ENCODE data around the gene STUM.
A peak's percentile ranks its signal among the peaks of the same experiment; 100 is the strongest.

The STUM gene

DNA sequence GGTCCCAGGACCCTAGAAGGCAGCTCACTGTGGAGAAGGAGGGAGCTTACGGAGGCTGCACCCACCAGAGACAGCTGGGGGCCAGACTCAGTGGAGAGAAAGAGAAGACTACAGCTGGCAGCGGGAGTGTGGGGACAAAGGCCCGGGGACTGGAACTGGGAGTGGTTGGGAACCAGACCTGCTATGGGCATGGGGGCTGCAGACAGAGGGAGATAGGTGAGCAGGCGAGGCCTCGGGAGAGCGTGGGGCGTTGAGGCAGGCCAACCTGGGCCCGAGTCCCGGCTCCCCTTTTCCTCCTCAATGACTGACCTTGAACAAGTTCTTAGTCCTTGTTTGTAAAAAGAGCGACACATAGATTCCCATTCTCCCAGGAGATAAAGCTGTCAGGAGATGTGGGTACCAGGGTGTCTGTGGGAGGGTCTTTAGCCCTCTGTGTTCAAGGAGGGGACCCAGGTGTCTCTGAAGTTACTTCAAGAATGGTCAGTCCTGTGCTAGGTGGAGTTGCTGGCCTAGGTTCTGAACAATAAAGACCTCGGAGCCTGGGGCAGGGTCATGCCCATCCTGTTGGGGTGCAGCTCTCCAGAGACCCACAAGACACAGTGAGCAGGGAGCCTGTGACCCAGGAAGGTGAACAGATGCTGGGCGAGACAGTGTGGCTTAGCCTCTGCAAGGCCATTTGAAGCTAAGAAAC lies 102.6 kb downstream of the STUM start:
- DNase-seq (ENCODE audit: low read depth) = no peak
- H3K4me3 ChIP-seq (replicated peaks; ENCODE audit: low read depth, low read length) = no peak overlapping the region
- TF ChIP-seq, protein P1, sequence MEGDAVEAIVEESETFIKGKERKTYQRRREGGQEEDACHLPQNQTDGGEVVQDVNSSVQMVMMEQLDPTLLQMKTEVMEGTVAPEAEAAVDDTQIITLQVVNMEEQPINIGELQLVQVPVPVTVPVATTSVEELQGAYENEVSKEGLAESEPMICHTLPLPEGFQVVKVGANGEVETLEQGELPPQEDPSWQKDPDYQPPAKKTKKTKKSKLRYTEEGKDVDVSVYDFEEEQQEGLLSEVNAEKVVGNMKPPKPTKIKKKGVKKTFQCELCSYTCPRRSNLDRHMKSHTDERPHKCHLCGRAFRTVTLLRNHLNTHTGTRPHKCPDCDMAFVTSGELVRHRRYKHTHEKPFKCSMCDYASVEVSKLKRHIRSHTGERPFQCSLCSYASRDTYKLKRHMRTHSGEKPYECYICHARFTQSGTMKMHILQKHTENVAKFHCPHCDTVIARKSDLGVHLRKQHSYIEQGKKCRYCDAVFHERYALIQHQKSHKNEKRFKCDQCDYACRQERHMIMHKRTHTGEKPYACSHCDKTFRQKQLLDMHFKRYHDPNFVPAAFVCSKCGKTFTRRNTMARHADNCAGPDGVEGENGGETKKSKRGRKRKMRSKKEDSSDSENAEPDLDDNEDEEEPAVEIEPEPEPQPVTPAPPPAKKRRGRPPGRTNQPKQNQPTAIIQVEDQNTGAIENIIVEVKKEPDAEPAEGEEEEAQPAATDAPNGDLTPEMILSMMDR (IDR thresholded peaks at IDR 0.05; ENCODE audit: low read length, missing control alignments) = no peak

DNA sequence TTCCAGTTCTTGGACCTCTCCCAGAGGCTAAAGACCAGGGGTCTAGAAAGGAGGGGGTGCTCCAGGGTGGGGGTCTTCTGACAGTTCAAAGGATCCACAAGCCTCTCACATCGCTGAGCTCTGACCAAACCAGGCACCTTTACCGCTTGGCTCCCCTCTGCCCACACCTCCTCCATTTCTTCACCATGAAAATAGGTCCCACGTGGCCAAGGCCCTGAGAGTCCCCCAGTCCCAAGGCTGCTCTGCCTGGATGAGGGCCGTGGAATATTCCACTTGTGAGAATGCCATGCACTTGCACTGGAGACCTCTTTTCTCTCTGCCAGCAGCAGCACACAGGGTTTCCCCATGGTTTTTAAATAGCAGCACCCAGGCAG lies 103.2 kb downstream of the STUM start:
- TF ChIP-seq, protein P1 (IDR thresholded peaks at IDR 0.05; ENCODE audit: low read length, missing control alignments) = no peak
- no peak for DNase-seq (ENCODE audit: low read depth)
- H3K4me3 ChIP-seq (replicated peaks; ENCODE audit: low read depth, low read length) = no peak overlapping the region

DNA sequence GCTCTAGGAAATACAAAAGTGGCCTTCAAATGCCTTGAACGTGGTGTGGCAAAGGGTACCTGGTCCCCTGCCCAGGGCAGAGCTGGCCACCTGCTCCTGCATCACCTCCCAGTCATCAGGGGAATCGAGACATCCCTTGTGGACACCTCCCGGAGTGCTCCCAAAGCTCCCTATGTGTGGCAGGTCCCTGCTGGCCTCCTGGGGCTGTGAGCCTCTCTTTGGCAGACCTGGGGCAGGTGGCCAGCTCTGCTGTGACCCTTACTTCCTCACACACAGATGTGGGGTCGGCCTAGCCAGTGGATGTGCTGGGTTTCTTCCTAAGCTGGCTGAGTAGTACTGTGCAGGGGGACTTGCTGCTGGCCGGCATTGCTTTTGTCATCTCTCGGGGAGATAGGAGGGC lies 104.0 kb downstream of the STUM start:
- no peak overlapping the region for H3K4me3 ChIP-seq (replicated peaks; ENCODE audit: low read depth, low read length)
- TF ChIP-seq, protein P1 (IDR thresholded peaks at IDR 0.05; ENCODE audit: low read length, missing control alignments) = no peak
- no peak for DNase-seq (ENCODE audit: low read depth)

DNA sequence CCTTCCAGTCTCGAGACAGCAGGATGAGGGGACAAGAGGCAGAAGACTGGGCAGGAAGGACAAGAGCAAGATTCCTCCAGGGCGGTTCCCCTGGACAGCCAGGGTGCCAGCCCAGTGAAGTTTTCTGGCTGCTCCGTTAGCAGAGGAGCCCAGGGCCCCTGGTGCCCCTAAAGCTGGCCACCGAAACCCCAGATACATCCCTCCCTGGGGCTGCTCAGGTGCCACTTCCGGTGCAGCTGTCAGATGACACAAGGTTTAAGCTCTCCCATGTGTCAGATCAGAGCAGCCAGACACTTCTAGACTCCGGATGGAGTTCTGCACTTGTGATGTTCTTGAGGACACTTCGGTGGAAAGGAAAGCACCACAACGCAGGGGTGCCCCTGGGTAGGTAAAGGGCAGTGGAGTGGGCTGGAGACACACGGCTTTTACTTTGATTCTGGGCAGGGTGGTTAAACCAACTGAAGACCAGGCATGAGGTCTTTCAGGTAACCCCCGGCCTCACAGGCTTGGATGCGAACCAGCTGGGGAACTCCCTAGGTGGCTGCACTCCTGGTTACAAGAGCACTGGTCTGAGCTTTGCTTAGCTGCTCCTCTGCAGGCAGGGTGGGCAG lies 104.9 kb downstream of the STUM start:
- no peak for DNase-seq (ENCODE audit: low read depth)
- no peak overlapping the region for H3K4me3 ChIP-seq (replicated peaks; ENCODE audit: low read depth, low read length)
- TF ChIP-seq, protein P1 (IDR thresholded peaks at IDR 0.05; ENCODE audit: low read length, missing control alignments) = no peak

DNA sequence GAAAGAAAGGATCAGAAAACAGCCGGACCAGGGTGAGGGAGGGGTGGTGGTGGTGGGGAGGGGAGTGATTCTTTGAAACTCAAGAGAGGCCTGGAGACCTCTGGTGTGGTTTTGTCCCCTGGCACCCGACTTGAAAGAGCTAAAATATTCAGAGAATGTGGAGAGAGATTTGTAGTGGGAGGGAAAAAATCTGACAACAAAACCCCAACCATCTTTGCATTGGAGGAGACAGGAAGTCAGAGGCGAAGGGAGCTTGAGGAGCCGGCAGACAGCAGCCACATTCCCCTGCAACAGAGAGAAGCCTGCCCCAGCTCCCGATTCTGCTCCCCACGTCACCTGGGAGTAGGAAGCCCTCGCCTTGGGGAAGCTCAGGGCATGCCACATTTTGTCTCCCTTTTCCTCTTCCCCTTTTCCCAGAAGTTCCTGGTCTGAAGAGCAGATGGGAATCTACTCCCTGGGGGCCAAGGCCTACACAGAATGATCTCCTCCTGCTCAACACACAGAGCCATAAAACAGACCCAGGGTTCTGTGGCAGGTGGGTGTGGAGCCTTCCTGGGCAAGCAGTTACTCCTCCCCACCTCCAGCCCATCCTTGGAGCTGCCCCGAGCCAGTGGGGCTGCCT lies 105.6 kb downstream of the STUM start:
- TF ChIP-seq, protein P1 (IDR thresholded peaks at IDR 0.05; ENCODE audit: low read length, missing control alignments) = no peak
- no peak overlapping the region for H3K4me3 ChIP-seq (replicated peaks; ENCODE audit: low read depth, low read length)
- DNase-seq (ENCODE audit: low read depth) = peak; percentile 62

DNA sequence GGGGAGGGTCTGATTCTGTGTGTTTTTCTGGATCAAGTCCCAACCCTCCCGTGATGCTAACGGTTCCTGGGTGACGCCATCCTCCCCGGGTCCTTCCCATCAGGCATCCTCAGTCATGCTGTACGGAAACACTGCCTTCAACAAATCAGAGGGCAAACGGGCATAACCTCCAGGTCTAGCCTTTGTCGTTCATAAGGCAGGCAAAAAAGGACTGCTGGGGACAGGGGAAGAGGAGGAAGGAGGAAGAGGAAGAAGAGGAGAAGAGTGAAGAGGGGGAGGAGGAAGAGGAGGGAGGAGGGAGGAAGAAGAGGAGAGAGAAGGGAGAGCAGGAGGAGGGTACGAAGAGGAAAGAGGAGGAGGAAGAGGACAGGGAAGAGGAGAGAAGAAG lies 106.1 kb downstream of the STUM start:
- no peak for DNase-seq (ENCODE audit: low read depth)
- TF ChIP-seq, protein P1 (IDR thresholded peaks at IDR 0.05; ENCODE audit: low read length, missing control alignments) = no peak
- no peak overlapping the region for H3K4me3 ChIP-seq (replicated peaks; ENCODE audit: low read depth, low read length)

Data from fibroblast of pulmonary artery (primary cell).